GM21619 (cell line): Measurements from ENCODE around the gene GRID2.
"Not testable (repeated sequence)": the region's sequence is repeated elsewhere in the genome, so short reads cannot be mapped to it uniquely, and the experiment has no call there.

Source experiments
- ATAC-seq: cut with Tn5 transposase; IDR thresholded peaks from one replicate; pipeline ENCODE4 v1.9.1; 2021; ENCODE audit not compliant: unreplicated experiment

The GRID2 gene

GRCh38 chr4:92305148-92305877 lies 1.5 kb downstream of the GRID2 start:
- no peak for ATAC-seq

- ATAC-seq = no peak
These were observed 2.2 kb downstream of the GRID2 start for GRCh38 chr4:92305878-92306520.

- ATAC-seq = no peak
These were observed 3.4 kb downstream of the GRID2 start for GRCh38 chr4:92307181-92307580.

- ATAC-seq = no peak
These were observed 4.1 kb downstream of the GRID2 start for GRCh38 chr4:92307866-92308265.

DNA sequence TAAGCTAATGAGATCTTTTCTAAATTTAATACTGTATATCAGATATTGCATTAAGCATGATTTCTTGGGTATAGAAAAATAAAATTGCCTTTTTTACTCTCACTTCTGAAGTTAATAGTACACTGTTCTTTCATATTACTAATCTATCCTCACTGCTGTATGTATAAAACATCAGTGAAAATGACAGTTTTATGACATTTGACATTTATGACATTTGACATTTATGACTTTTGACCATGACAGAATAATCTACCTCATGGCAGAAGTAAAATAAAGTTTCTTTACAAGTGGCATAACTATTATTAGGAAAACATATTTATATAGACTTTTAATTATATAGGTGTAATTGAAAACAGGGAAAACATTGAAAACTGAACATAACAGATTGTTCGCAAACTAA lies 13.3 kb downstream of the GRID2 start:
- no peak for ATAC-seq

GRCh38 chr4:92328095-92328494 lies 24.3 kb downstream of the GRID2 start:
- no peak for ATAC-seq

DNA sequence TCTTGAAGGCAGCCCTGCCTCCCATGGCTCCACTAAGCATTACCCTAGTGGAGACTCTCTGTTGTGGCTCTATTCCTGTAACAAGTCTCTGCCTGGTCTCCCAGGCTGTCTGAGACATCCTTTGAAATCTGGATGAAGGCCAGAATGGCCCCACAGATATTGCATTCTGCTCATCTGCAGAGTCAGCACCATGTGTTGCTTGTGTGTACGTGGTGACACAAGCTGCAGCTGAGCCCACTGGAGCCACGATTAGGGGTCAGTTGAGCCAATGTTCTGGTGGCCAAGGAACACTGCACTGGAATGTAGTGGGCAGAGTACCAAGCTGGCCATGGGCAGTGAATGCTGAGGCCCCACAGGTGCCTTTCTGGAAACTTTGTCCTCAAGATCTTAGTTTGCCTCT lies 29.2 kb downstream of the GRID2 start:
- no peak for ATAC-seq

DNA sequence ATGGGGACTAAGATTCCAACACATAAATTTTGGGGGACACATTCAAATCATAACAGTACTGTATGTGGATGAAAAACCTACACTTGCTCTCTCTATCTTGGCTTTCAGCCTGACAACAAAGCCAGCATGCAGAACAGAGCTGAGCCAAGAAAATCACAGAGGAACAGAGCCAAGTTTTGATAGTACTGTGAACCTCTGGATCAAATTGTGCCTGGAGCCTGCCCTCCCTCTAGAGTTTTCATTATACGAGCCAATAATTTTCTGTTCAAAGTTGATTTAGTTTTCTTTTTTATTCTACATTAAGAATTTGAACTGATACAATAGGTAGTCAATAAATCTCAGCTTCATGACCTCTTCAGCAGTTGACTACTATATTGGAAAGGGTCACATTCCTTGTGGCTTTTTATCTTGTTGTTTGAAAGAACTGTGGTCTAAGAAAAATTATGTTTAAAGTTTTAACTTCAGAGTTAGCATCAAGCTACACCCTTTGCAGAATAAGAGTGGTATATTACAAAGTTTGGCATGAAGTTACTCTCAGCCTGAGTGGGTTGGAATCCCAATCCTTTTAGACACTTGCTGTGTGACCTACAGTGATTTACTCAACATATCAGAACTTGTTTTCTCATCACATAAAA lies 31.1 kb downstream of the GRID2 start:
- no peak for ATAC-seq

GRCh38 chr4:92339676-92340075 lies 35.9 kb downstream of the GRID2 start:
- no peak for ATAC-seq

GRCh38 chr4:92344216-92344615 lies 40.5 kb downstream of the GRID2 start:
- ATAC-seq = no peak

DNA sequence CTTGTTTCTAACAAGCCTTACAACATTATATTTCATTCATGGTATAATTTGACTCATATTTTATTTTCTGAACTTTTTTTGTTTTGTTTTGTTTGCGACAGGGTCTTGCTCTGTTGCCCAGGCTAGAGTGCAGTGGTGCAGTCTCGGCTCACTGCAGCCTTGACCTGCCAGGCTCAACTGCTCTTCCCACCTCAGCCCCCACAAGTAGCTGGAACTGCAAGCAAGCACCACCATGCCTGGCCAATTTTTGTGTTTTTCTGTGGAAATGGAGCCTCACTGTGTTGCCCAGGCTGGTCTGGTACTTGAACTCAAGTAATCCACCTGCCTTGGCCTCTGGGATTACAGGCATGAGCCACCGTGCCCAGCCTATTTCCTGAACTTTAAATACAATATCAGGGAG lies 42.5 kb downstream of the GRID2 start:
- no peak for ATAC-seq

GRCh38 chr4:92357966-92358365 lies 54.2 kb downstream of the GRID2 start:
- ATAC-seq = no peak

GRCh38 chr4:92359491-92359890 lies 55.7 kb downstream of the GRID2 start:
- no peak for ATAC-seq

GRCh38 chr4:92362028-92362427 lies 58.3 kb downstream of the GRID2 start:
- no peak for ATAC-seq

DNA sequence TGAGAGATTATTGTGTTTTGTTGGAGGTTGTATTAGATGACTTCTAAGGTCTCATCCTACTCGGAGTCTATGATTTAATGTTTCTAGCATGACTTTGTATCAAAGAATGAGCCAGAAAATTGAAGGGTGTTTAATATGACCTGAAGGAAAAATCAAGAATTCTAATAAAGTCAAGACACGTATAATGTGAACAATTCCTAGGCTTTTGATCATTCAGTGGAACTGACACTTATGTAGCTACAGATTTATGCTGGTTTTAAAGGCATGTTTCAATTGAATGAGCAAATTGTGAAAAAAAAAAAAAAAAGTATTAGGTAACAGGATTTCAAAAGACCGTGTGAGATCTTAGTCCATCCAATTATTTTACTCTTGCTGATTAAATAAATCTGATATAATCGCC lies 64.9 kb downstream of the GRID2 start:
- no peak for ATAC-seq

GRCh38 chr4:92381616-92382015 lies 77.8 kb downstream of the GRID2 start:
- no peak for ATAC-seq

DNA sequence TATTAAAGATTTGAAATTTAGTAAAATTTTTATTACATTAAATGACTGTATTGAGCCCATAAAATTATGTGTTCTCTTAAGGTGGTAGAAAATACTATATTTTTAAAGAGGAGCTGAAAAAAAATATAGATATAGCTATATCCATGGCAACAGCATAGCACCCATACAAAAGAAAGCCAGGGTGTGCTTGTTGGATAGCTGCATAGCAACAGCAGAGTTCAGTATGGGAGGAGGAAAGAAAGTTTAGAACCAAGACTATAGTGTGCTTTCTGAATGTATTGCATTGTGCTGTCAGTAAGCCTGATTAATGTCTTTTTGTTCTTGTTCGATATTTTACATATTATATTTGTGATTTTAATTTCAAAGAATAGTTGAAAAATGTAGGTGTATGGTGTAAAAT lies 78.4 kb downstream of the GRID2 start:
- ATAC-seq = no peak

DNA sequence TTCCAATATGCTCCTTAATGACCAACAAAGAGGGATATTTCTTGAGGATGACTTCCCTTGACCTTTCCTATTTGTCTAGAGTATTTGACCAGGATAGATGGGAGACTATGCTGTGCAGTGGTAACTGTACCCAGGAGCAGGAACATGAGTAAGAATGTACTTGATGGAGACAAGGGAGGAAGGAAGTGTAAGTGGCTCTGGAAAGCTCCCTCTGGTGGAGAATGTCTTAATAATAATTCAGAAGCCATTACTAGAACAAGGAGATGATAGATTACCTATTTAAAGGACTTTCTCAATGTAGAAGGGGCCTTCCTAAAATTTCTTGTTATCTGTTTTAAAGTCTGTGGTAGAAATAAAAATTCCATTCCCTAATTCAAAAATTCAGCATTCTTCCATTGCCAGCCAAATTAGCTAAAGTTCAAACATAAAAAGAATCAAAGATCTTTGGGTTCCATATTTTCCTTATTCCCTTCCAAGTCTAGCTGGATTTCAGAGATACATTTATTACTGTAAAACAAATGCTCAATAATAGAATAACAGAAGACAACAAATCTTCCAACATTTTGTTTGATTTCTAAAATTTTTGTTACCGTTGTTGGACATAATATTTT lies 83.8 kb downstream of the GRID2 start:
- ATAC-seq = peak; percentile 93

DNA sequence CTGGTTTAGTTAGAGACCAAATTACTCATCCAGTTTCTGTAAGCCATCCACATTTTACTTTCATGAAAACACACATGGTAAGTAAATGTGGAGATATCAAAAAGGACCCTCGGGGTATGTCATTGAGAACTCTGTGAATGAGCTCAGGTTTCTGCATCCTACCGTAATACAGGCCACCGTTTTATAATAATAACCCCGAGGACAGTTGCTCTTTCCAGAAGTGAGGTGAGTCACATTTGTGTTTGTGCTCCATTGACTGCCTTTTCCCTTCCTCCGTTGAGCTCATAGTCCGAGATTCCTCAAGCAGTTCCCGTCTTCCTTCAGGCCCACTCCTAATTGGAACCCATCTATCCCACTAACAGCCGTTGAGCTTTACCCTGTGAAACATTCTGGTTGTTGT lies 95.3 kb downstream of the GRID2 start:
- ATAC-seq = no peak

DNA sequence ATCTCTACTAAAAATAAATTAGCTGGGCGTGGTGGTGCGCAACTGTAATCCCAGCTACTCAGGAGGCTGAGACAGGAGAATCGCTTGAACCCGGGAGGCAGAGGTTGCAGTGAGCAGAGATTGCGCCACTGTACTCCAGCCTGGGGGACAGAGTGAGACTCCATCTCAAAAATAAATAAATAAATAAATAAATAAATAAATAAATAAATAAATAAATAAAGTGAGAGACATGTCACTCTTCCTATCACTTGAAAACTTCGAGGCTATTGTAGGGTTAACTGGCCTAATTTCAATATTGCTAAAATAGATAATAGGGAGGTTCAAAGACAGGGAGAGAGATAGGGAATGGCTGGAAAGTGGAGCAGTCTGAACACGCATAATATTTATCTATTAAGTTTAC lies 99.8 kb downstream of the GRID2 start:
- not testable (repeated sequence) for ATAC-seq

GRCh38 chr4:92406488-92406887 lies 102.7 kb downstream of the GRID2 start:
- no peak for ATAC-seq

DNA sequence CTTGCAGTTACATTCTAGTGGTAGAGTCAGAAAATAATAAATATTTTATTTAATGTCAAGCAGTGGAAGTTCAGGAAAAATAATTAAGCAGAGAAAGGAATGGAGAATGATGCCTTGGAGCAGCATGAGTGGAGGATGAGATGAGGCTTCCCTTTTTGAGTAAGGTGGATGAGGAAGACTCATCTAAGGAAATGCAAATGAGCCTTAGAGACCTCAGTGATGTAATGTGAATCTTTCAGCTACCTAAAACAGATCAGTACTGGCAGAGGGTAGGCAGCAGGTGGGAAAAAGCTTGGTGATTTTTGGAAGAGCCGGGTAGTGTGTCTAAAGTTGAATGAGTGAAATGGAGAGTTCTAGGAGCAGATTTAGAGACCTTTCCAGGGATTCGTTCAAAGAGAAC lies 118.2 kb downstream of the GRID2 start:
- peak; percentile 87 for ATAC-seq
